Measurements from ENCODE around the gene WDR45B.

The WDR45B gene

DNA sequence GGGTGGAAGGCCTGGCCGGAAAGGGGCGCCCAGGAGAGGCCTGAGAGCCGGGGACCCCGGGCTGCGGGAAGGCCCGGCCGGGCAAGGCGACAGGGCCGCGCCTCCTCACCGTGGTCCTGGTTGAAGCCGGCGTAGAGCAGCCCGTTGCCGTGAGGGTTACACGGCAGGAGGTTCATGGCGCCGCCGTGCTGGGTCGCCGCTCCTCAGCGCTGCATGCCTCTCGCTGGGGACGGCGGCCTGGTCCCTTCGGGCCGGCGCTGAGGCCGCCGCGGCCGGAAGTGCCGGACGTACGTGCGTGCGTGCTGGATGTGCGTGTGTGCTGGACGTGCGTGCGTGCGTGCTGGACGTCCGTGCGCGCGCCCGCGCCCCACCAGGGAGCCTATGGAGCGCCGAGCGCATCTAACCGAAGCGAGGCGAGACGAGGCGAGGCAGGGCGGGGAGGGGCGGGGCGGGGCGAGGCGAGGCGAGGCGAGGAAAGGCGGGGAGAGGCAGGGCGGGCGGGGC, at the start of gene WDR45B:
TSS of gene WDR45B (minus strand) at position 280 of the 504 bp plus-strand sequence. CDS start at position 176, 104 bp downstream.
- peak; percentile 75 to 79 (median 78) for DNase-seq (ENCODE audit: low read depth in 3 of 3)

- DNase-seq (ENCODE audit: low read depth in 3 of 3) = no peak
Measured at GRCh38 chr17:82697808-82698064, 49.5 kb upstream of the WDR45B start.

DNA sequence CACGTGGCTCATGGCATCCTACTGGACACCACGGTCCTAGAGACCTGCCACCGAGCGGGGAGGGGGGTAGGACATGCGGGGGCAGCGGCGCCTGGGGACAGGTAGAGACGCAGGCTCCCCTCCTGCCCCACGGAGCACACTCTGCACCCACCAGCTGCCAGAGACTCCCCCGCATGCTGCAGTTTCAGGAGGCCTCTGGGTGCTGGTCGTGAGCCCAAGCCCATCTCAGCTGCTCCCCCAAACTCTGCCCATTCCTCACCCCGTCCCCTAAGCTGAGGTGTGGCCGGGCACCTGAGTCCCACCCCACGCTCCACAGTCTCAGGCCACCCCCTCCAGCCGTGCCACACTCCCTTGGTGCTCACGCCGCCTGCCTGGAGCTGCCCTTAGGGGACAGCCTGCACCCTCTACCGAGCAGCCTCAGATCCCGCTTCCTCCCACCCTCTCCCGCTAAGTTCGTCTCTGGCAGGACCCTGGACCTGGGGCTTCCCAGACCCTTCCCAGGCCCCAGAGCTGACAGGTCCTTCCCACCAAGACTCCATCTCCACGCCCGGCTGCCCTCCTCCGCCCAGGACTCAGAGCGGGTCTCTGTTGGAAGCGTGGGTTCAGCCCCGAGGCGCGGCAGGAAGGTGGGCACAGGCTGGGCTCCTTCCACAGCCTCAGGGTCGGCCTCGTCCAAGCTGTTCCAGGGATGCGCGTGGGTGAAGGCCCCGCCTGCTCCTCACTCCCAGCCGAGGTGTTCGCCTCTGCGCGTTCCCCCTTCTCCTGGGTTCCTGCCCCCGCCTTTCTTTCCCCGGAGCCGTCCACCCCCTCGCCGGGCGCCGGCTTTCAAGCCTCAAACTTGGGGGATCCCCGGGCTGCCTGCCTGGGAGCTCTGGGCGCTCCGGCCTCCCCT, 48.9 kb upstream of the WDR45B start:
- DNase-seq (ENCODE audit: low read depth in 3 of 3) = no peak

DNA sequence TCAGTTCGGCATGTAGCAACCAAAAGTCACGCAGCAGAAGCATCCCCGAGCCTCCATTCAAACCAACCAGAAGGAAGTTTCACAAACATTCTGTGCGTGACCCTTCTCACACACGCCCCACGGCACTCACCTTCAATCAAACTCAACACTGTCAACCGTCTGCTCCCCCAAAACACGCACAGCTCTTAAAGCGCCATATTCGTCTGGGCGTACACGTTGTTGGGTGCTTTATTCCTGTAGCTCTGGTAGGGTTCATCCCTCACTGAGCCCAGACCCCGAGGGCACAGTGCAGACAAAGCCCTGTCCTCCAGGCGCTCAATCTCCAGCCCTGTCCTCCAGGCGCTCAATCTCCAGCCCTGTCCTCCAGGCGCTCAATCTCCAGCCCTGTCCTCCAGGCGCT, 48.0 kb upstream of the WDR45B start:
- no peak for DNase-seq (ENCODE audit: low read depth in 3 of 3)

GRCh38 chr17:82694647-82695046, 46.4 kb upstream of the WDR45B start:
- DNase-seq (ENCODE audit: low read depth in 3 of 3) = no peak

- DNase-seq (ENCODE audit: low read depth in 3 of 3) = no peak
Measured at GRCh38 chr17:82693168-82693867, 45.1 kb upstream of the WDR45B start.

- DNase-seq (ENCODE audit: low read depth in 3 of 3) = no peak
Measured at GRCh38 chr17:82692268-82692667, 44.0 kb upstream of the WDR45B start.

DNA sequence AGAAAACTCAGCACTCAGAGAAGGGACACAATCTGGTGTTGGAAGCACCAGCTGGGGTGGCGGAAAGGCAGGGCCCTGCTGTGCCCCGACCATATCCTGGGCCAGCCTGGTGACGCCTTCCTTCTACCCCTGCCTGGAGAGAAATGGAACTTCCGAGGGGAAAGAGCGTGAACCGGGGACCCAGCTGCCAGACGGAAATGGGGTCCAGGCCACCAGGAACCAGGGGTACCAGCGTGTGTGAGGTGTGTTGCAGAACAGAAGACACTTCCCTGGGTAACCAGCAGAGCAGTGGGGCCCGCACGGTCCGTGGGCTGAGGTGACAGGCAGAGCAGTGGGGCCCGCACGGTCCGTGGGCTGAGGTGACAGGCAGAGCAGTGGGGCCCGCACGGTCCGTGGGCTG, 43.5 kb upstream of the WDR45B start:
- no peak for DNase-seq (ENCODE audit: low read depth in 3 of 3)

GRCh38 chr17:82690786-82691489, 42.7 kb upstream of the WDR45B start:
- no peak for DNase-seq (ENCODE audit: low read depth in 3 of 3)

- DNase-seq (ENCODE audit: low read depth in 3 of 3) = no peak
Measured at GRCh38 chr17:82689077-82689476, 40.8 kb upstream of the WDR45B start.

- no peak for DNase-seq (ENCODE audit: low read depth in 3 of 3)
Measured at GRCh38 chr17:82687871-82688270, 39.6 kb upstream of the WDR45B start.

- DNase-seq (ENCODE audit: low read depth in 3 of 3) = no peak
Measured at GRCh38 chr17:82687375-82687861, 39.2 kb upstream of the WDR45B start.

DNA sequence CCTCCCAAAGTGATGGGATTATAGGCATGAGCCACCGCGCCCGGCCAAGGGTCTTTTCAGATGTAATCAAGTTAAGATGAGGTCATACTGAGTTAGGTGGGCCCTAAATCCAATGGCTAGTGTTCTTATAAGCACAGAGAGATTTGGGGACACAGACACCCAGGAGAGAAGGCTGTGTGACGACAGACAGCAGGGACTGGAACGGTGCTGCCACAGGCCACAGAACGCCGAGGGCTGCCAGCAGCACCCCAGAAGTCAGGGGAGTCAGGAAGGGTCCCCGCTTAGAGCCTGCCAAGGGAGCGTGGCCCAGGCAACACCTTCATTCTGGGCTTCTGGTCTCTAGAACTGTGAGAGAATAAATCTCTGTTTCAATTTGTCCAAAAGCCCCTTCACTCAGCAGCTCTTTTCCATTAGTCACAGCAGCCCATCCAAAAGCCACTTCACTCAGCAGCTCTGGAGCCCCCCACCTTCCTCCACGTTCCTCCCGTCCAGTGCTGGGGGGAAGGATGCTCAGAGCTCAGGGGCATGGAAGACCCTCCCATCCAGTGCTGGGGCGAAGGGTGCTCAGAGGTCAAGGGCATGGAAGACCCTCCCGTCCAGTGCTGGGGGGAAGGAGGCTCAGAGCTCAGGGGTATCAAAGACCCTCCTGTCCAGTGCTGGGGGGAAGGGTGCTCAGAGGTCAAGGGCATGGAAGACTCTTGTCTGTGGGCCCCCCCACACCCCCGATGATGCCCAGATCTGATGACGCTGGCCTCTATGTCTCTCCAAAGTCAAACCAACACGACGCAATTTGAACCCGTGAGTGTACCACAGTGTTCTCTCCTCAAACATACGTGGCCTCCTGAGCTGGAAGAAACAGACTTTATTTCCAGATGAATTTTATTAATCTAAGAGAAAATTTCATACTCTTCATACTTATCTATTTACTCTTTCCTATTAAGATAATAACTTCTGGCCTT, 38.4 kb upstream of the WDR45B start:
- DNase-seq (ENCODE audit: low read depth in 3 of 3) = no peak

GRCh38 chr17:82685291-82685690, 37.0 kb upstream of the WDR45B start:
- no peak for DNase-seq (ENCODE audit: low read depth in 3 of 3)

DNA sequence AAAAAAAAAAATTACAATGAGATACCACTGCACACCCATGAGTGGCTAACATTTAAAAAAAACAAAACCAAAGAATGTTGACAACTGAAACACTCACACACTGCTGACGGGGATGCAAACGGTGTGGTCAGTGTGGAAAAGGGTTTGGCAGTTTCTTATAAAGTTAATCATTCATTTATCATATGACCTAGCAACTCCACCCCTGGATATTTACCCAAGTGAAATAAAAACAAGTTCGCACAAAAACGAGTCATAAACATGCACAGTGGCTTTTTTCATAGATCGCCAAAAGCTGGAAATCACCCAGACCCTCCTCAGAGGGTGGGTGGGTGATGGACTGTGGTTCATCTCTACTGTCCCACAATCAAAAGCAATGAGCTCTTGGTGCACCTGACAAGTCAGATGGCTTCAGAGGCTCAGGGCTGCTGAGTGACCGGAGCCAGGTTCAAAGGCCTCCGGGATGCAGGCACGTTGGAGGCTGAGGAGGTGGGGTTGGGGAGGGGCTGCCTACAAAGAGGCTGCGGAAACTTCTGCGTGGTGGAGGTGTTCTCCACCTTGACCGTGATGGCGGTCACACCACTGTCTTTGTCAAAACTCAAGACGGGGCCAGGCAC, 36.1 kb upstream of the WDR45B start:
- no peak for DNase-seq (ENCODE audit: low read depth in 3 of 3)

GRCh38 chr17:82683534-82683933, 35.3 kb upstream of the WDR45B start:
- DNase-seq (ENCODE audit: low read depth in 3 of 3) = no peak

- no peak for DNase-seq (ENCODE audit: low read depth in 3 of 3)
Measured at GRCh38 chr17:82681547-82681946, 33.3 kb upstream of the WDR45B start.

GRCh38 chr17:82679586-82680465, 31.6 kb upstream of the WDR45B start:
- DNase-seq (ENCODE audit: low read depth in 3 of 3) = no peak

DNA sequence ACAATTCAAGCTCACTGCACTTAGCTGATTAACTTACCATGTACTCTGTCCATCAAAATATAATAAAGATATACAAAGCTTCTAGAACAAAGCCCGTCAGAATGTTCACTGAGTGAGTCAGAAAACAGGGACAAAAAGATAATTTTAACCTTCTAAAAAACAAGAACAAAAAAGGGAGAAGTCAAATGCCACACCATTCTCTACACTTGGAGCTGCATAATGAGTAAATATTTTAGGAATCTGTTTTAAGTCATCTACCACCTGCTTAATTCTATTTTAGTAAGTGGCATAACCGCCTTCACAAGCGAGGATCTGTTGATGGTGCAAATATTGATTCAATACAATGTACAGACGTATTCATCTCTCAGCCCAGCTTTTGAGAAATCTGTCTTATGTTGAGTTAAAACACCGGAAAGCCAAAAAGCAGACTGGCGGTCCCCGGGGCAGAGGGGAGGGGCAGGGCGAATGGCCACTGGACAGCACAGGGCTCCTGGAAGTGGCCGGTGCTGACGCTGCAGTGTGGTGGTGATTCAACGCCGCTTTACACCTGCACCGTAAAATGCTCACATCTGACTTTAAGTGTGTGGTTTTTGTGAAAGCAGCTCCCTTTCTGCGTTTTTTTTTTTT, 30.1 kb upstream of the WDR45B start:
- DNase-seq (ENCODE audit: low read depth in 3 of 3) = no peak
